HG03575 (cell line): ENCODE data around the gene TPCN2.

ENCODE experiments used
- ATAC-seq: cut with Tn5 transposase; IDR thresholded peaks from one replicate; pipeline ENCODE4 v1.9.1; 2021; ENCODE audit not compliant: unreplicated experiment, insufficient number of reproducible peaks, low FRiP score; ENCODE audit errors: extremely low read depth

TPCN2 gene

DNA sequence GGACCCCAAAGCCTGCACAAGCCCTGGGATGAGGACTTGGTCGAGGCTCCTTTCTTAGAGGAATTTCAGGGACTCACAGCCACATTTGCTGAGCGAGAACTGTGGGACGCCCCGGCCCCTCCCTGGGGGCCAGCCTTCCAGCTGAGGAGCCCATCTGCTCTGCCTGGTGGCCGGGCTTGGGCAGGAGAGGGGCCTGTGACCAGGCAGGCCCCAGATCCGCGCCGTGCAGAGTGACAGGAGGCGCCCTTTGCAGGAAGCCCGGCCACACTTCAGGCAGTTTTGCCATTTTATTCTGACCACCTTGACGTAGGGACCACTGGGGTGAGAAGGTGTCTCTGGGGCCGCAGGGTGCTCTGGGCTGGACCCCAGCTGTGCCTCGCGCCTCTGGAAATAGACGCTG, 35.6 kb downstream of the TPCN2 start:
- no peak for ATAC-seq

- ATAC-seq: no peak
Measured at GRCh38 chr11:69085490-69086095, 36.9 kb downstream of the TPCN2 start.

GRCh38 chr11:69086152-69087132, 37.7 kb downstream of the TPCN2 start:
- no peak for ATAC-seq

GRCh38 chr11:69087133-69087524, 38.4 kb downstream of the TPCN2 start:
- no peak for ATAC-seq

DNA sequence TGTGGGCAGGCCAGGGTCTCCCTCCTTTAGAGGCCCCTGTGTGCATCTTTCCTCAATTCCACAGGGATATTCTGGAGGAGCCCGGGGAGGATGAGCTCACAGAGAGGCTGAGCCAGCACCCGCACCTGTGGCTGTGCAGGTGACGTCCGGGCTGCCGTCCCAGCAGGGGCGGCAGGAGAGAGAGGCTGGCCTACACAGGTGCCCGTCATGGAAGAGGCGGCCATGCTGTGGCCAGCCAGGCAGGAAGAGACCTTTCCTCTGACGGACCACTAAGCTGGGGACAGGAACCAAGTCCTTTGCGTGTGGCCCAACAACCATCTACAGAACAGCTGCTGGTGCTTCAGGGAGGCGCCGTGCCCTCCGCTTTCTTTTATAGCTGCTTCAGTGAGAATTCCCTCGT, 39.1 kb downstream of the TPCN2 start:
- no peak for ATAC-seq

- no peak for ATAC-seq
Measured at GRCh38 chr11:69088676-69089146, 40.0 kb downstream of the TPCN2 start.

GRCh38 chr11:69089258-69089657, 40.5 kb downstream of the TPCN2 start:
- ATAC-seq: no peak

- ATAC-seq: no peak
Measured at GRCh38 chr11:69091638-69092165, 43.0 kb downstream of the TPCN2 start.

GRCh38 chr11:69092263-69092662, 43.5 kb downstream of the TPCN2 start:
- no peak for ATAC-seq

GRCh38 chr11:69093106-69093505, 44.4 kb downstream of the TPCN2 start:
- ATAC-seq: no peak

GRCh38 chr11:69094111-69094914, 45.6 kb downstream of the TPCN2 start:
- no peak for ATAC-seq

GRCh38 chr11:69094915-69095290, 46.2 kb downstream of the TPCN2 start:
- ATAC-seq: no peak

- ATAC-seq: no peak
Measured at GRCh38 chr11:69095300-69095699, 46.6 kb downstream of the TPCN2 start.

GRCh38 chr11:69096473-69096872, 47.7 kb downstream of the TPCN2 start:
- no peak for ATAC-seq

- ATAC-seq: no peak
Measured at GRCh38 chr11:69097263-69097662, 48.5 kb downstream of the TPCN2 start.

- no peak for ATAC-seq
Measured at GRCh38 chr11:69099180-69099579, 50.4 kb downstream of the TPCN2 start.

DNA sequence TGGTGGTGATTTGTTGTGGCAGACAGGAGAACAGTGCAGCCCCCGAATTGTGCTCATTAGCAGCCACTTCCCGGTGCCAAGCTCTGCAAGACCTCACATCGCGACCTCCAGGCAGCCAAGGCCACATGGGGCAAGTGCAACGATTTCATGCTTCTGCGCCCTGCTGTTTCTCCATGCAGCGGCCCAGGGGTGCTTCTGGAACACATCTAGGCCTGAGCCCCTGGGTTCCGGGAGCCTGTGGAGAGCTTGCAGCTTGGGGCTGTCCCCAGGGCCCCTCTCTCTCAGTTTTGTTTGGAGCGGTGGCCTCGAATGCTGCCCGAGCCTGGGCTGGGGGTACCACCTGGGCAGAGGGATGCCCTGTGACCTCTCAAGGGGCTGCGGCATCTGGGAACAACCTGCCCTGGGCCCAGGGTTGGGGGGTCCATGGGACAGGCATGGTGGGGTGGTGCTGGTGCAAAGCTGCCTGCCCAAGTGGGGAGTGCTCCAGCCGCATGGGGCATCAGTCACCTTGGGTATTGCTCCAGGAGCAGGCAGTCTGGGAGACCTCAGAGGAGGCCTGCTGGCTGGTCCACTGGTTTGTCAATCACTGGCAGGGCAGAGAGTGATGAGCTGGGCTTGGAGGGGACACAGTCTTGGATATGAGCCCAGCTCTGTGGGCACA, 51.9 kb downstream of the TPCN2 start:
- no peak for ATAC-seq

GRCh38 chr11:69101115-69101791, 52.5 kb downstream of the TPCN2 start:
- ATAC-seq: no peak
